Osteoblast (primary cell): Measurements from ENCODE around the gene CX3CR1. TPM values are rescaled to one million over a fixed set of nuclear protein-coding genes. Genes with fewer than 3 reads are reported as not detected.

Experiments used
- DNase-seq: peaks from one replicate; pipeline ENCODE4 v3.0.0; 2011; ENCODE audit warnings: low spot score, mixed read lengths; ENCODE audit not compliant: insufficient read length; ENCODE audit errors: missing footprints
- H2AFZ ChIP-seq: 2 replicates; pipeline ENCODE4 v1.6.0; 2011; ENCODE audit warnings: mild to moderate bottlenecking, low read length
- H3K27ac ChIP-seq: 2 replicates; pipeline ENCODE4 v1.5.1; 2011; ENCODE audit warnings: mild to moderate bottlenecking, low read depth, low read length, moderate library complexity
- H3K27me3 ChIP-seq: 2 replicates; pipeline ENCODE4 v1.6.0; 2012; ENCODE audit warnings: mild to moderate bottlenecking, control low read depth, inconsistent platforms, low read length, moderate library complexity; ENCODE audit not compliant: insufficient read depth
- H3K36me3 ChIP-seq: 2 replicates; pipeline ENCODE4 v1.5.1; 2011; ENCODE audit warnings: mild to moderate bottlenecking, low read length, control low read depth, moderate library complexity; ENCODE audit not compliant: insufficient read depth
- H3K4me1 ChIP-seq: 2 replicates; pipeline ENCODE4 v1.5.1; 2011; ENCODE audit warnings: mild to moderate bottlenecking, low read length, control low read depth, moderate library complexity; ENCODE audit not compliant: insufficient read depth
- H3K4me2 ChIP-seq: 2 replicates; pipeline ENCODE4 v1.6.0; 2011; ENCODE audit warnings: mild to moderate bottlenecking, low read length; ENCODE audit not compliant: insufficient read depth
- H3K4me3 ChIP-seq: fragments of 200-600 bp; sonication (generic); 3 replicates; pipeline ENCODE4 v1.5.1; 2012; ENCODE audit warnings: mild to moderate bottlenecking, low read length, inconsistent platforms; ENCODE audit not compliant: insufficient read depth
- H3K79me2 ChIP-seq: 2 replicates; pipeline ENCODE4 v1.6.0; 2012; ENCODE audit warnings: mild to moderate bottlenecking, low read length, control low read depth, inconsistent platforms; ENCODE audit not compliant: insufficient read depth
- H3K9me3 ChIP-seq: 2 replicates; pipeline ENCODE4 v1.5.1; 2011; ENCODE audit warnings: low read depth, low read length, control low read depth
- H4K20me1 ChIP-seq: 2 replicates; pipeline ENCODE4 v1.6.0; 2012; ENCODE audit warnings: mild to moderate bottlenecking, low read length, control low read depth; ENCODE audit not compliant: insufficient read depth
- total RNA-seq: library from RNA; depleted of rRNA; stranded (reverse); fragments of >200 nt; gene quantifications from 2 replicates; pipeline ENCODE4 v1.2.3, GENCODE V29; 2012
- TF ChIP-seq, protein P1 (sequence below): IDR thresholded peaks from 2 replicates; pipeline ENCODE4 v1.5.1; 2011; ENCODE audit warnings: mild to moderate bottlenecking, low read depth, low read length, moderate library complexity; ENCODE audit errors: extremely low read depth

CX3CR1 gene
- total RNA-seq, 1 donor, result under 0.01 TPM

DNA sequence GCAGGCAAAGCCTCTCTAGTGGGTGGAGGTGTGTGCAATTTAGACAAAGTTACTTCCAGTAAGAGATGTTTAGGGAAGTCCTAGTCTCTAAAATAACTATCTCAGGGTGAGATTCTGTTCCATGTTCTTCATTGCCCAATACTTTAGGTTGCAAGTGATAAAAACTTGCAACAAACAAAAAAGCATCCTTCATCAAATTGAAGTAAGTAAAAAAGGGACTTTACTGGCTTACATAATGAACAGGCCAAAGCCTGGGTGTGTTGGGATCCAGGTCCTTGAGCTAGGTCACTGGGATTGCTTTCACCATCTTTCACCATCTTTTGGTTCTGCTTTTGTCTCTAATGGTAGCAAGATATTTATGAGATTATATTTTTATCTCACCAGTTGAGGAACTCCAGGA is 38.3 kb downstream of the CX3CR1 start:
- H2AFZ ChIP-seq, result no peak overlapping the region
- TF ChIP-seq, protein P1, sequence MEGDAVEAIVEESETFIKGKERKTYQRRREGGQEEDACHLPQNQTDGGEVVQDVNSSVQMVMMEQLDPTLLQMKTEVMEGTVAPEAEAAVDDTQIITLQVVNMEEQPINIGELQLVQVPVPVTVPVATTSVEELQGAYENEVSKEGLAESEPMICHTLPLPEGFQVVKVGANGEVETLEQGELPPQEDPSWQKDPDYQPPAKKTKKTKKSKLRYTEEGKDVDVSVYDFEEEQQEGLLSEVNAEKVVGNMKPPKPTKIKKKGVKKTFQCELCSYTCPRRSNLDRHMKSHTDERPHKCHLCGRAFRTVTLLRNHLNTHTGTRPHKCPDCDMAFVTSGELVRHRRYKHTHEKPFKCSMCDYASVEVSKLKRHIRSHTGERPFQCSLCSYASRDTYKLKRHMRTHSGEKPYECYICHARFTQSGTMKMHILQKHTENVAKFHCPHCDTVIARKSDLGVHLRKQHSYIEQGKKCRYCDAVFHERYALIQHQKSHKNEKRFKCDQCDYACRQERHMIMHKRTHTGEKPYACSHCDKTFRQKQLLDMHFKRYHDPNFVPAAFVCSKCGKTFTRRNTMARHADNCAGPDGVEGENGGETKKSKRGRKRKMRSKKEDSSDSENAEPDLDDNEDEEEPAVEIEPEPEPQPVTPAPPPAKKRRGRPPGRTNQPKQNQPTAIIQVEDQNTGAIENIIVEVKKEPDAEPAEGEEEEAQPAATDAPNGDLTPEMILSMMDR, result no peak
- H4K20me1 ChIP-seq, result no peaks in the 10 kb centered on the region
- no peaks in the 10 kb centered on the region for H3K9me3 ChIP-seq
- no peak overlapping the region for H3K4me2 ChIP-seq
- H3K27ac ChIP-seq, result no peak overlapping the region
- no peaks in the 10 kb centered on the region for H3K79me2 ChIP-seq
- H3K4me3 ChIP-seq, result no peak overlapping the region
- H3K4me1 ChIP-seq, result no peaks in the 10 kb centered on the region
- no peak for DNase-seq
- H3K27me3 ChIP-seq, result peaks cover 12% of the 10 kb centered on the region
- no peaks in the 10 kb centered on the region for H3K36me3 ChIP-seq

- H3K27me3 ChIP-seq, result peaks cover 17% of the 10 kb centered on the region
- H2AFZ ChIP-seq, result no peak overlapping the region
- TF ChIP-seq, protein P1, result no peak
- no peaks in the 10 kb centered on the region for H3K9me3 ChIP-seq
- no peaks in the 10 kb centered on the region for H3K36me3 ChIP-seq
- H3K27ac ChIP-seq, result no peak overlapping the region
- no peak overlapping the region for H3K4me2 ChIP-seq
- H4K20me1 ChIP-seq, result no peaks in the 10 kb centered on the region
- no peaks in the 10 kb centered on the region for H3K4me1 ChIP-seq
- H3K4me3 ChIP-seq, result no peak overlapping the region
- no peak for DNase-seq
- H3K79me2 ChIP-seq, result no peaks in the 10 kb centered on the region
Observed at GRCh38 chr3:39237027-39237426, 42.8 kb downstream of the CX3CR1 start.

GRCh38 chr3:39234651-39235050 is 45.2 kb downstream of the CX3CR1 start:
- H3K79me2 ChIP-seq, result no peaks in the 10 kb centered on the region

DNA sequence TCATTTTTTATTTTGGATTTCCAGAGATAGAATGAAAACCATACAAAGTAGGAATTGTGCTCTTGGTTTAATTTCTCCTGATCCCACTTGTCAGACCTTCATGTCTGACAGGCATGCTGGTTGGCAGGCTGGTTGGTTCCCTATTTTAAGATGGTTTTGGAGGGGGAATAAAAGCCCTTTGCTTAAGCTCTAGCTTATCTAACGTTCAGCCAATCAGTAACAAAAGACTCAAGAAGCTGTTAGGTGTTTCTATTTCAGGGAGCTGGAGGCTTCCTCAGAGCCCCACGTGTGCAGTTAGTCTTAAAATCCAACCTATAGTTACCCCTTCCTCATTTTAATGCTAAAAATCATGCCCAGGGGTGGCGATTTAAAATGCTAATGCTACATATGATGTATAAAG is 47.0 kb downstream of the CX3CR1 start:
- DNase-seq, result no peak
- peaks cover 17% of the 10 kb centered on the region for H3K27me3 ChIP-seq
- H2AFZ ChIP-seq, result no peak overlapping the region
- H4K20me1 ChIP-seq, result no peaks in the 10 kb centered on the region
- TF ChIP-seq, protein P1, result no peak
- H3K4me2 ChIP-seq, result no peak overlapping the region
- H3K9me3 ChIP-seq, result no peaks in the 10 kb centered on the region
- no peaks in the 10 kb centered on the region for H3K36me3 ChIP-seq
- H3K4me3 ChIP-seq, result no peak overlapping the region
- H3K27ac ChIP-seq, result no peak overlapping the region
- H3K4me1 ChIP-seq, result no peaks in the 10 kb centered on the region
- H3K79me2 ChIP-seq, result no peaks in the 10 kb centered on the region

More at GRCh38 chr3:39234651-39235050, 45.2 kb downstream of the CX3CR1 start:
- no peak overlapping the region for H3K4me3 ChIP-seq
- no peak overlapping the region for H2AFZ ChIP-seq
- DNase-seq, result no peak
- H3K36me3 ChIP-seq, result no peaks in the 10 kb centered on the region
- TF ChIP-seq, protein P1, result no peak
- H3K27me3 ChIP-seq, result peaks cover 17% of the 10 kb centered on the region
- H4K20me1 ChIP-seq, result no peaks in the 10 kb centered on the region
- H3K9me3 ChIP-seq, result no peaks in the 10 kb centered on the region
- no peak overlapping the region for H3K27ac ChIP-seq
- H3K4me1 ChIP-seq, result no peaks in the 10 kb centered on the region
- no peak overlapping the region for H3K4me2 ChIP-seq
